Skeletal muscle tissue (tissue), 4 donors: ENCODE measurements around the gene DNAJC16. TPM values are rescaled to one million over a fixed set of nuclear protein-coding genes. Genes with fewer than 3 reads are reported as not detected.

Experiments used
- H3K27ac ChIP-seq: one replicate; pipeline ENCODE4 v1.7.0; 2013; ENCODE audit warnings: mild to moderate bottlenecking, low read depth, low read length, inconsistent platforms
- H3K27me3 ChIP-seq, 3 donors: one replicate each; pipeline ENCODE4 v1.7.0; 2013; ENCODE audit warnings: low read length in 3 of 3; ENCODE audit not compliant: control insufficient read depth in 3 of 3, insufficient read depth in 3 of 3
- H3K36me3 ChIP-seq, 3 donors: one replicate each; pipeline ENCODE4 v1.7.0; 2013; ENCODE audit warnings: low read length in 3 of 3; ENCODE audit not compliant: control insufficient read depth in 3 of 3, insufficient read depth in 3 of 3
- H3K4me1 ChIP-seq, 3 donors: one replicate each; pipeline ENCODE4 v1.7.0; 2013; ENCODE audit warnings: low read length in 3 of 3, mild to moderate bottlenecking in 3 of 3; ENCODE audit not compliant: control insufficient read depth in 3 of 3, insufficient read depth in 3 of 3
- H3K4me3 ChIP-seq, 3 donors: one replicate each; pipeline ENCODE4 v1.7.0; 2013; ENCODE audit warnings: low read length in 3 of 3
- H3K9ac ChIP-seq, 3 donors: one replicate each; pipeline ENCODE4 v1.7.0; 2013; ENCODE audit warnings: low read length in 3 of 3, mild to moderate bottlenecking in 3 of 3, moderate library complexity in 2 of 3, low read depth in 1 of 3
- H3K9me3 ChIP-seq, 3 donors: one replicate each; pipeline ENCODE4 v1.7.0; 2013; ENCODE audit warnings: low read length in 3 of 3; ENCODE audit not compliant: control insufficient read depth in 3 of 3
- total RNA-seq: library from RNA; depleted of rRNA; stranded (reverse); fragments of >200 nt; gene quantifications from one replicate; pipeline ENCODE4 v1.2.3, GENCODE V29; 2014
- donor health status: Osteomylitis.

The DNAJC16 gene
- total RNA-seq, 1 donor from 2014 or later, result 16.7 TPM

DNA sequence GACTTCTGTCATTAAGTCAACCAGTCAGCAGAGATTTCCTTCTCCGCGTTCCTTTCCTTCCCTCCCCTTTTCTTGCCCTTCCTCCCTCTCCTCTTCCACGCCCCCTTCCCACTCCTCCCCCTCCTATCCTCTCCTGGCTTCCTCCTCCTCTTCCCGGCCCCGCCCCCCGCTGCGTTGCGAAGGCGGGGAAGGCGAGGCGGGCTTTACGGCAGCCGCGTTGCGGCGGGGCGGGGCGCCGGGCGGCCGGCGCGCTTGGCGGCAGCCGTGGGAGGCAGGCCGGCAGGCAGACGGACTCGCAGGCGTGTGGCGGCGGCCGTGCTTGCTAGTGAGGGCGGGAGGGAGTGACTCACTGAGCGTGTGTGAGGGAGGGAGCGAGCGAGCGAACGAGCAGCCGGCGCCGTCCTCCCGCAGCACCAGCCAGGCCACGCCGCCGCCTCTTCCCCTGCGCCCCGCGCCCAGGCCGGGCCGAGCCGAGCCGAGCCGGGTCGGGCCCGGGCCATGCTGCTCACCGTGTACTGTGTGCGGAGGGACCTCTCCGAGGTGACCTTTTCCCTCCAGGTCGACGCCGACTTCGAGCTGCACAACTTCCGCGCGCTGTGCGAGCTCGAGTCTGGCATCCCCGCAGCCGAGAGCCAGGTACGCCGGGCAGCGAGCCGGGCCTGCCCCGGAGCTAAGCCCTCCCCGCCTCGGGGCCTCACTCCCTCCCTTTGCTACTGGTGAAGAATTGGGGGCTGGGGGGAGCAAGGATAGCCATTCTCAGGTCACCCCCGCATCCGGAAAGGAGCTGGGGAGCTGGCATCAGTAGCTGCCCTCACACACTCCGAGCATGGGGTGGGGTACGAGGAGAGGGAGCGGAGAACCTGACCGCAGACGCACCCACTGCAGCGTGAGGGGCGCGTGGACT is 90.8 kb downstream of the DNAJC16 start, which contains the start of gene DDI2:
DDI2 (plus strand) TSS at position 286 of the 904 bp plus-strand sequence; CDS start at position 499, 213 bp downstream.
- Histone ChIP-seq H3K27me3 (no peaks in the 10 kb centered on the region), H3K36me3 (peaks cover 0 to 2% (median 2%) of the 10 kb centered on the region in 3 donors), H3K4me3 (peak within 1 kb of the TSS; percentile 93 to 100 (median 96)), H3K9ac (peak within 1 kb of the TSS; percentile 98 to 99 (median 99)), H3K9me3 (no peaks in the 10 kb centered on the region), H3K4me1 (peaks cover 27 to 45% (median 34%) of the 10 kb centered on the region in 3 donors), H3K27ac (peak within 1 kb of the TSS; percentile 99)

DNA sequence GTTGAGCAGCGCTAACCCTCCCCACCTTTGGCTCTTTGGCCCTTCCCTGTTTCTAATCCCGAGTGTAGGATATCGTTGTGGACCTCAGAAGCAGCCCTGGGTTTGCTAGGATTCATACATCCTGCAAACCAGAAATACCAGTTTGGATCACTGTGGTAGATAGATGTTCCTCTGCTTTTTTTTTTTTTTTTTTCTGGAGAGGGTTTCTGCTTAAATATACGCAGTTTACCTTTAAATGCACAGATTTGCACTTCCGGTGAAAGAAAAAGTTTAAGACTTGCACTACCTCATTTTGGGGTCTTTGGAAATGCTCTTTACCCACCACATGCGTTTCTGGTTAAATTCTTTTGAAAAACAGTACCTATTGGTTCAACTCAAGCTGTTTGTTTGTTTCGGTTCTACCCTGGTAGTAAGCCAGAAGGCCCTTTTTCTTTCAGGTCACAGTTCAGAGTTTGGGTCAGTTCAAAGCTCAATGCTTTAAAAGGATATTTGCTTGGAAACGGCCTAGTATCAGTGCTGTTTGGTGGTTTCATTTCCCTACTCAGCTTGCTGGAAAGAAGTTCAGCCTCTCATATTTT is 91.5 kb downstream of the DNAJC16 start:
- no peaks in the 10 kb centered on the region for H3K9me3 ChIP-seq
- peaks cover 0 to 2% (median 2%) of the 10 kb centered on the region in 3 donors for H3K36me3 ChIP-seq
- peak overlapping the region; percentile 93 to 100 (median 96) for H3K4me3 ChIP-seq
- H3K9ac ChIP-seq, result peak overlapping the region; percentile 98 to 99 (median 99)
- peak overlapping the region; percentile 99 for H3K27ac ChIP-seq
- peaks cover 33 to 53% (median 42%) of the 10 kb centered on the region in 3 donors for H3K4me1 ChIP-seq
- H3K27me3 ChIP-seq, result no peaks in the 10 kb centered on the region

DNA sequence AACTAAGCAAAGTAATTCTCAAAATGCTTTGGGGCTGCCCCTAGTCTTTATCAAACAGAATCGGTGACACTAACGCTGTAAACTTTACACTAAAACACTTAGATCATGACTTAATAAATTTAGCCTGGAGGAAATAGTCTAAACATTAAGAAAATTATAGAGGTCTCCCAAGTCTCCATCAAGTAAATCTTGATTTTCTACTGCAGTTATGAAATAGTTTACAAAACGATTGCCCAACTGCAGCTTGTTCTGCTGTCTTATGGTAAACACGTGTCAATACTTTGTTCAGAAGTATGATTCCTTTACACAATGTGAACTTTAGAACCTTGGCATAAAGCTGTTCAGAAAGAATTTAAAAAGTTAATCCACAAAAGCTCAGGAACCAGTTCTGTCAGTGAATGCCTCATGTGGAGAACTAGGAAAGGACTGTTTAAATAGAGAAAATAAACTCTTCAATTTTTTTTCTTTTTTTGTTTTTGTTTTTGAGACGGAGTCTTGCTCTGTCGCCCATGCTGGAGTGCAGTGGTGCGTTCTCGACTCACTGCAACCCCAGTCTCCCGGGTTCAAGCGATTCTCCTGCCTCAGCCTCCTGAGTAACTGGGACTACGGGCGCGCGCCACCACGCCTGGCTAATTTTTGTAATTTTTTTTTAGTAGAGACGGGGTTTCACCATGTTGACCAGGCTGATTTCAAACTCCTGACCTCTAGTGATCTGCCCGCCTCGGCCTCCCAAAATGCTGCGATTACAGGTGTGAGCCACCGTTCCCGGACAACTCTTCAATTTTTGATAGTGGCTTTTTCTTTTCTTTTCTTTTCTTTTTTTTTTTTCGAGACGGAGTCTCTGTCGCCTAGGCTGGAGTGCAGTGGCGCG is 92.2 kb downstream of the DNAJC16 start:
- Histone ChIP-seq H3K9me3 (no peaks in the 10 kb centered on the region), H3K4me3 (peak overlapping the region; percentile 93 to 100 (median 96)), H3K27me3 (no peaks in the 10 kb centered on the region), H3K4me1 (peaks cover 33 to 53% (median 43%) of the 10 kb centered on the region in 3 donors), H3K27ac (peak overlapping the region; percentile 99), H3K36me3 (peaks cover 0 to 2% (median 2%) of the 10 kb centered on the region in 3 donors), H3K9ac (peak overlapping the region; percentile 98 to 99 (median 99))

DNA sequence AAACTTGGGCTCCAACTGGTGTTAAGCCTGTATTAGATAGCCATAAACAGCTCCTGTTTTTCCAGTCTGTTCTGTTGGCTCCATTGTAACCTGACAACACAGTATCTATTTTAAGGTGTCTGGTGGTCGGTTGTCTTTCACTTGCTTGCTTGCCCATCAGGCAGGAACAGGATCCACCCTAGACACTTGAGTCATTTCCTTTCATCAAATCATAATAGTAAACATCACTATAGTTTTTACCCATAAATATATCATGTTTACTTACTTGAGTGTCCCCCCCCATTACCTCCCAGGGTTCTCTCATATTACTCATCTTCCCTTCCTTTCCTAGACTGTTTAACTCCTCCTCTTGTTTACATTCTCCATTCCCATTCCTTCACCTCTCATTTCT is 93.5 kb downstream of the DNAJC16 start:
- Histone ChIP-seq H3K27ac (peak overlapping the region; percentile 99), H3K9ac (peak overlapping the region; percentile 58 to 73 (median 64)), H3K4me1 (peaks cover 39 to 64% (median 54%) of the 10 kb centered on the region in 3 donors), H3K4me3 (peak overlapping the region; percentile 24 to 54 (median 45)), H3K9me3 (no peaks in the 10 kb centered on the region), H3K36me3 (peaks cover 0 to 2% (median 2%) of the 10 kb centered on the region in 3 donors), H3K27me3 (no peaks in the 10 kb centered on the region)

DNA sequence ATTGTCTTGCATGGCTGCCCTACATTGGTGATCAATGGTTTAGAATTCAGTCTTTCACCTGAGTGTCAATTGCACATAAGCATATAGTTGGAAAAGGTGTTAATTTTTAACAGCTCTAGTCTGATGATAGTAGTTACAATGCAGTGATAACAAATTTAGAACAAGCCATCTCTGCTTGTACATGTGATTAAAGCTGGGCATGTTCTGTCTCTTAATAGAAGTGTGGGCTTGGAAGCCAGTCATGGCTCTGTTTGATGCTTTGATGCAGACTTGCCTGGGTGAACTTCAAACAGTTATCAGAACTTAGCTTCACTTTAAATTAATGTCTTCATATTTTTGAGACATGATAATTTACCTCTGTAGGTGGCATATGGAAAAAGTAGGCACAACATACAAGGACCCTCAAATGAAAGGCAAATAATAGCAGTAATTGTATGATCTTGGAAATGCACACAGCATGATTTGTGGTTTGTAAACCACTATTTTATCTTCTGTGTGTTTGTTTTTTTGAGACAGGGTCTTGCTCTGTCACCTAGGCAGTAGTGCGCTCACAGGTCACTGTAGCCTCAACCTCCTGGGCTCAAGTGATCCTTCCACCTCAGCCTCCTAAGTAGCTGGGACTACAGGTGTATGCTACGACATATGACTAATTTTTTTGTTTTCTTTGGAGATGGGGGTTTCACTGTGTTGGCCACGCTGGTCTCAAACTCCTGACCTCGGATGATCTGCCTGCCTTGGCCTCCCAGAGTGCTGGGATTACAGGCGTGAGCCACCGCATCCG is 94.4 kb downstream of the DNAJC16 start:
- Histone ChIP-seq H3K27ac (peak overlapping the region; percentile 99), H3K27me3 (no peaks in the 10 kb centered on the region), H3K9me3 (no peaks in the 10 kb centered on the region), H3K9ac (peak overlapping the region; percentile 24 to 64 (median 58)), H3K4me3 (peak overlapping the region in 2 of 3 donors; percentile 45 to 54), H3K36me3 (peaks cover 0 to 2% (median 2%) of the 10 kb centered on the region in 3 donors), H3K4me1 (peaks cover 40 to 68% (median 63%) of the 10 kb centered on the region in 3 donors)

DNA sequence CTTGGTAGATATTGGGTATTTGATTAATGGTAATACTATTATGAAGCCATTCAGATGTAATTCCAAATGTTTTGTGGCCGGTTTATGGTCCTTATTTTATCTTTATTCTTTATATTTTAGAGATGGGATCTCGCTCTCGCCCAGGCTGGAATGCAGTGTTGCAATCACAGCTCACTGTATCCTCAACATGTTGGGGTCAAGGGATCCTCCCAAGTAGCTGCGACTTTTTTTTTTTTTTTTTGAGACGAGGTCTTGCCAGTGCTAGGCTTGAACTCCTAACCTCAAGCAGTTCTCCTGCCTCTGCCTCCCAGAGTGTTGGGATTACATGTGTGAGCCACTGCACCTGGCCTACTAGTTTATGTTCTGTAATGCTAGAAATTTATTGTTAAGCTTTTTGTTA is 95.3 kb downstream of the DNAJC16 start:
- Histone ChIP-seq H3K4me3 (peak overlapping the region in 1 of 3 donors; percentile 4), H3K27ac (peak overlapping the region; percentile 99), H3K9ac (no peak overlapping the region), H3K9me3 (no peaks in the 10 kb centered on the region), H3K36me3 (peaks cover 1 to 9% (median 9%) of the 10 kb centered on the region in 3 donors), H3K27me3 (no peaks in the 10 kb centered on the region), H3K4me1 (peaks cover 40 to 71% (median 56%) of the 10 kb centered on the region in 3 donors)

DNA sequence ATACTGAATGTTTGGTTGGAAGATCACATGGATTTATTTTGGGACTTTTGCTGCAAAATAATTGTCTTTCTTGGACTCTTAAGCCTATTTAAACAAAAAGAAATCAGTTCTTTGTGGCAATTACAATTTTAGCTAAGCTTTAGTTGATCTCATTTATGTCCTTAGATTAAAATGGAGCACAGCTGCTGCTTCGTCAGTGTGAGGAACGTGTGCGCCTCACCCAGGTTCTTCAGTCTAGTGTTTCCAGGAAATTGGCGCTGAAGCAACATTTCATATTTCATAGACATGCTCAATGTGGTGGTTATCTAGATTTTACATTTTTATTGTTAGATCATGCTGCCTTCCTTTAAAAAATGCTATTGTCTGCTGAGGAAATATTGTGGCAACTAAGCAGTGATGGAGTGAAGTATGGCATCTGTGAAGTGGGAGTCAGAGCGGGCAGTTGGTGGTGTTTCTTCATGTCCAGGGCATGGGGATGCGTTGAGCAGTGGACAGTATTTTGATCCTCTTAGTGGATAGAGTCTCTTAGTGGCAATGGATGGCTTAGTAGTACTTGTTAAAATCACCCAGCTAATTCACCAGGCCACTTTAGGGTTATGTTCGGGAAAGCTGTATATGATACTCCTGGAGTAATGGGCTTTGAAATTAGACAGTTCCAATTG is 96.2 kb downstream of the DNAJC16 start:
- Histone ChIP-seq H3K4me3 (peak overlapping the region in 1 of 3 donors; percentile 4), H3K27me3 (no peaks in the 10 kb centered on the region), H3K9me3 (no peaks in the 10 kb centered on the region), H3K36me3 (peaks cover 3 to 16% (median 10%) of the 10 kb centered on the region in 3 donors), H3K9ac (no peak overlapping the region), H3K4me1 (peaks cover 49 to 75% (median 61%) of the 10 kb centered on the region in 3 donors), H3K27ac (peak overlapping the region; percentile 68)

DNA sequence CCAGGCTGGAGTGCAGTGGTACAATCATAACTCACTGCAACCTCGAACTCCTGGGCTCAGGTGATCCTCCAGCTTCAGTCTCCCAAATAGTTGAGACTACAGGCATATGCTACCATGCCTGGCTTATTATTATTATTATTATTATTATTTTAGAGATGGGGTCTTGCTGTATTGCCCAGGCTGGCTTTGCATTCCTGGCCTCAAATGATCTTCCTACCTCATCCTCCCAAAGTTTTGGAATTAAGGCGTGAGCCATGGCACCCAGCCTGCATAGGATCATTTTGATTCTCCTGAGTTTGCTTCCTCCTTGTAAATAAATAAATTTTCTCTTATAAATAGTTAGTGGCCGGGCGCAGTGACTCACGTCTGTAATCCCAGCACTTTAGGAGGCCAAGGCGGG is 96.8 kb downstream of the DNAJC16 start:
- Histone ChIP-seq H3K27me3 (no peaks in the 10 kb centered on the region), H3K4me1 (peaks cover 49 to 78% (median 67%) of the 10 kb centered on the region in 3 donors), H3K36me3 (peaks cover 3 to 16% (median 10%) of the 10 kb centered on the region in 3 donors), H3K9me3 (no peaks in the 10 kb centered on the region), H3K27ac (no peak overlapping the region), H3K9ac (no peak overlapping the region), H3K4me3 (no peak overlapping the region)
